Measurements from ENCODE around the gene RARRES1. TPM values are rescaled to one million over a fixed set of nuclear protein-coding genes. Genes with fewer than 3 reads are reported as not detected.

RARRES1 gene
- total and polyA plus RNA-seq, 2 experiments from 2014 or later = 0.10 to 0.82 TPM

- no peaks in the 10 kb centered on the region; the same call in 2 of the 3 replicates for H3K4me1 Mint-ChIP-seq
- peak overlapping the region; percentile 68 for H3K4me3 Mint-ChIP-seq
- H4K20me1 ChIP-seq (replicated peaks; ENCODE audit: insufficient read depth) = no peaks in the 10 kb centered on the region
- DNase-seq (ENCODE audit: low spot score) = peak; percentile 54
- H3K27ac Mint-ChIP-seq = no peak overlapping the region
- no peak overlapping the region for H3K27ac ChIP-seq (ENCODE audit: low read depth)
- peak; percentile 76 for ATAC-seq
- H3K36me3 ChIP-seq (ENCODE audit: insufficient read depth) = no peaks in the 10 kb centered on the region
- H3F3A ChIP-seq (replicated peaks; ENCODE audit: low read depth) = no peaks in the 10 kb centered on the region
- peaks cover 30% of the 10 kb centered on the region for H3K27me3 ChIP-seq (ENCODE audit: insufficient read depth)
- H3K9me2 ChIP-seq (ENCODE audit: insufficient read depth) = no peaks in the 10 kb centered on the region
- peaks cover 4% of the 10 kb centered on the region; the same call in 2 of the 3 replicates for H3K9me3 Mint-ChIP-seq
- peak; percentile 7 for TF ChIP-seq EZH2 (IDR thresholded peaks at IDR 0.05; ENCODE audit: low read depth, unreplicated experiment)
- TF ChIP-seq, protein P1, sequence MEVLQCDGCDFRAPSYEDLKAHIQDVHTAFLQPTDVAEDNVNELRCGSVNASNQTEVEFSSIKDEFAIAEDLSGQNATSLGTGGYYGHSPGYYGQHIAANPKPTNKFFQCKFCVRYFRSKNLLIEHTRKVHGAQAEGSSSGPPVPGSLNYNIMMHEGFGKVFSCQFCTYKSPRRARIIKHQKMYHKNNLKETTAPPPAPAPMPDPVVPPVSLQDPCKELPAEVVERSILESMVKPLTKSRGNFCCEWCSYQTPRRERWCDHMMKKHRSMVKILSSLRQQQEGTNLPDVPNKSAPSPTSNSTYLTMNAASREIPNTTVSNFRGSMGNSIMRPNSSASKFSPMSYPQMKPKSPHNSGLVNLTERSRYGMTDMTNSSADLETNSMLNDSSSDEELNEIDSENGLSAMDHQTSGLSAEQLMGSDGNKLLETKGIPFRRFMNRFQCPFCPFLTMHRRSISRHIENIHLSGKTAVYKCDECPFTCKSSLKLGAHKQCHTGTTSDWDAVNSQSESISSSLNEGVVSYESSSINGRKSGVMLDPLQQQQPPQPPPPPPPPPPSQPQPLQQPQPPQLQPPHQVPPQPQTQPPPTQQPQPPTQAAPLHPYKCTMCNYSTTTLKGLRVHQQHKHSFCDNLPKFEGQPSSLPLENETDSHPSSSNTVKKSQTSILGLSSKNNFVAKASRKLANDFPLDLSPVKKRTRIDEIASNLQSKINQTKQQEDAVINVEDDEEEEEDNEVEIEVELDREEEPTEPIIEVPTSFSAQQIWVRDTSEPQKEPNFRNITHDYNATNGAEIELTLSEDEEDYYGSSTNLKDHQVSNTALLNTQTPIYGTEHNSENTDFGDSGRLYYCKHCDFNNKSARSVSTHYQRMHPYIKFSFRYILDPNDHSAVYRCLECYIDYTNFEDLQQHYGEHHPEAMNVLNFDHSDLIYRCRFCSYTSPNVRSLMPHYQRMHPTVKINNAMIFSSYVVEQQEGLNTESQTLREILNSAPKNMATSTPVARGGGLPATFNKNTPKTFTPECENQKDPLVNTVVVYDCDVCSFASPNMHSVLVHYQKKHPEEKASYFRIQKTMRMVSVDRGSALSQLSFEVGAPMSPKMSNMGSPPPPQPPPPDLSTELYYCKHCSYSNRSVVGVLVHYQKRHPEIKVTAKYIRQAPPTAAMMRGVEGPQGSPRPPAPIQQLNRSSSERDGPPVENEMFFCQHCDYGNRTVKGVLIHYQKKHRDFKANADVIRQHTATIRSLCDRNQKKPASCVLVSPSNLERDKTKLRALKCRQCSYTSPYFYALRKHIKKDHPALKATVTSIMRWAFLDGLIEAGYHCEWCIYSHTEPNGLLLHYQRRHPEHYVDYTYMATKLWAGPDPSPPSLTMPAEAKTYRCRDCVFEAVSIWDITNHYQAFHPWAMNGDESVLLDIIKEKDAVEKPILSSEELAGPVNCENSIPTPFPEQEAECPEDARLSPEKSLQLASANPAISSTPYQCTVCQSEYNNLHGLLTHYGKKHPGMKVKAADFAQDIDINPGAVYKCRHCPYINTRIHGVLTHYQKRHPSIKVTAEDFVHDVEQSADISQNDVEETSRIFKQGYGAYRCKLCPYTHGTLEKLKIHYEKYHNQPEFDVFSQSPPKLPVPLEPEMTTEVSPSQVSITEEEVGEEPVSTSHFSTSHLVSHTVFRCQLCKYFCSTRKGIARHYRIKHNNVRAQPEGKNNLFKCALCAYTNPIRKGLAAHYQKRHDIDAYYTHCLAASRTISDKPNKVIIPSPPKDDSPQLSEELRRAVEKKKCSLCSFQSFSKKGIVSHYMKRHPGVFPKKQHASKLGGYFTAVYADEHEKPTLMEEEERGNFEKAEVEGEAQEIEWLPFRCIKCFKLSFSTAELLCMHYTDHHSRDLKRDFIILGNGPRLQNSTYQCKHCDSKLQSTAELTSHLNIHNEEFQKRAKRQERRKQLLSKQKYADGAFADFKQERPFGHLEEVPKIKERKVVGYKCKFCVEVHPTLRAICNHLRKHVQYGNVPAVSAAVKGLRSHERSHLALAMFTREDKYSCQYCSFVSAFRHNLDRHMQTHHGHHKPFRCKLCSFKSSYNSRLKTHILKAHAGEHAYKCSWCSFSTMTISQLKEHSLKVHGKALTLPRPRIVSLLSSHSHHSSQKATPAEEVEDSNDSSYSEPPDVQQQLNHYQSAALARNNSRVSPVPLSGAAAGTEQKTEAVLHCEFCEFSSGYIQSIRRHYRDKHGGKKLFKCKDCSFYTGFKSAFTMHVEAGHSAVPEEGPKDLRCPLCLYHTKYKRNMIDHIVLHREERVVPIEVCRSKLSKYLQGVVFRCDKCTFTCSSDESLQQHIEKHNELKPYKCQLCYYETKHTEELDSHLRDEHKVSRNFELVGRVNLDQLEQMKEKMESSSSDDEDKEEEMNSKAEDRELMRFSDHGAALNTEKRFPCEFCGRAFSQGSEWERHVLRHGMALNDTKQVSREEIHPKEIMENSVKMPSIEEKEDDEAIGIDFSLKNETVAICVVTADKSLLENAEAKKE (CRISPR knock-in tag; IDR thresholded peaks at IDR 0.05) = no peak
- H3K79me2 ChIP-seq (replicated peaks; ENCODE audit: insufficient read depth) = no peaks in the 10 kb centered on the region
- peaks cover 16% of the 10 kb centered on the region for H3K27me3 Mint-ChIP-seq (ENCODE audit: insufficient read depth, low read depth, poor library complexity)
- H3K4me1 ChIP-seq (ENCODE audit: insufficient read depth) = peaks cover 7% of the 10 kb centered on the region; the same call in 1 of the 2 replicates
- H3K36me3 Mint-ChIP-seq (ENCODE audit: low read depth) = peaks cover 5% of the 10 kb centered on the region; the same call in 1 of the 3 replicates
- H3K4me3 ChIP-seq = peak overlapping the region; percentile 81
- H3K4me2 ChIP-seq = peak overlapping the region; percentile 97
- peak overlapping the region; percentile 99 for H2AFZ ChIP-seq
Measured at GRCh38 chr3:158732856-158733200, 571 bp upstream of the RARRES1 start.

DNA sequence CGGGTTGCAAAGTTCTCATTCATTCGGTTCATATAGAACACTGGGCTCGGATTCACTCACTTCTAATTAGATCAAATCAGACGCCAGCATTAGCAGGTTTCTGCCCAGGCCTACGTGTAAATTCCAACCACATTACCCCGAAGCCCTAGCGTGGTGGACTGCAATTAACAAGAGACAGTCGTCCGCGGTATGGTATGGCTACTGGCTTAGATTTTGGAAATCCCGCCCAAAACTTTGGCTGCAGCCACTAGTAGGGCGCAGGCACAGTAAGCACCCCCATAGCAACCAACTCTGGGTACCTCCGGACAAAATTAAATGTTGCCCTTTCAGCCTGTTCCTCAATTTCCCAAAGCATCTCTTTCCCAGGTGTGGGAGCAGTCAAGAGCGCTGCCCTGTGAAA is 771 bp downstream of the RARRES1 start:
- no peaks in the 10 kb centered on the region for H3K9me2 ChIP-seq (ENCODE audit: insufficient read depth)
- Mint-ChIP-seq H3K4me1 (peaks cover 2% of the 10 kb centered on the region; the same call in 2 of the 3 replicates), H3K36me3 (ENCODE audit: low read depth) (peaks cover 5% of the 10 kb centered on the region; the same call in 1 of the 3 replicates), H3K9me3 (peaks cover 4% of the 10 kb centered on the region; the same call in 2 of the 3 replicates), H3K4me3 (peak overlapping the region; percentile 74), H3K27me3 (ENCODE audit: insufficient read depth, low read depth, poor library complexity) (peaks cover 16% of the 10 kb centered on the region), H3K27ac (no peak overlapping the region)
- no peak overlapping the region for H3K27ac ChIP-seq (ENCODE audit: low read depth)
- peaks cover 30% of the 10 kb centered on the region for H3K27me3 ChIP-seq (ENCODE audit: insufficient read depth)
- H3K4me3 ChIP-seq = peak overlapping the region; percentile 81
- TF ChIP-seq, protein P2, sequence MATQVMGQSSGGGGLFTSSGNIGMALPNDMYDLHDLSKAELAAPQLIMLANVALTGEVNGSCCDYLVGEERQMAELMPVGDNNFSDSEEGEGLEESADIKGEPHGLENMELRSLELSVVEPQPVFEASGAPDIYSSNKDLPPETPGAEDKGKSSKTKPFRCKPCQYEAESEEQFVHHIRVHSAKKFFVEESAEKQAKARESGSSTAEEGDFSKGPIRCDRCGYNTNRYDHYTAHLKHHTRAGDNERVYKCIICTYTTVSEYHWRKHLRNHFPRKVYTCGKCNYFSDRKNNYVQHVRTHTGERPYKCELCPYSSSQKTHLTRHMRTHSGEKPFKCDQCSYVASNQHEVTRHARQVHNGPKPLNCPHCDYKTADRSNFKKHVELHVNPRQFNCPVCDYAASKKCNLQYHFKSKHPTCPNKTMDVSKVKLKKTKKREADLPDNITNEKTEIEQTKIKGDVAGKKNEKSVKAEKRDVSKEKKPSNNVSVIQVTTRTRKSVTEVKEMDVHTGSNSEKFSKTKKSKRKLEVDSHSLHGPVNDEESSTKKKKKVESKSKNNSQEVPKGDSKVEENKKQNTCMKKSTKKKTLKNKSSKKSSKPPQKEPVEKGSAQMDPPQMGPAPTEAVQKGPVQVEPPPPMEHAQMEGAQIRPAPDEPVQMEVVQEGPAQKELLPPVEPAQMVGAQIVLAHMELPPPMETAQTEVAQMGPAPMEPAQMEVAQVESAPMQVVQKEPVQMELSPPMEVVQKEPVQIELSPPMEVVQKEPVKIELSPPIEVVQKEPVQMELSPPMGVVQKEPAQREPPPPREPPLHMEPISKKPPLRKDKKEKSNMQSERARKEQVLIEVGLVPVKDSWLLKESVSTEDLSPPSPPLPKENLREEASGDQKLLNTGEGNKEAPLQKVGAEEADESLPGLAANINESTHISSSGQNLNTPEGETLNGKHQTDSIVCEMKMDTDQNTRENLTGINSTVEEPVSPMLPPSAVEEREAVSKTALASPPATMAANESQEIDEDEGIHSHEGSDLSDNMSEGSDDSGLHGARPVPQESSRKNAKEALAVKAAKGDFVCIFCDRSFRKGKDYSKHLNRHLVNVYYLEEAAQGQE (IDR thresholded peaks at IDR 0.05; ENCODE audit: unreplicated experiment) = no peak
- TF ChIP-seq POLR2AphosphoS5 (IDR thresholded peaks at IDR 0.05; ENCODE audit: low read depth) (no peak), EZH2 (IDR thresholded peaks at IDR 0.05; ENCODE audit: low read depth, unreplicated experiment) (no peak), ZNF114 (CRISPR knock-in tag; IDR thresholded peaks at IDR 0.05) (no peak), JUNB (IDR thresholded peaks at IDR 0.05; ENCODE audit: unreplicated experiment) (no peak), EZH2phosphoT487 (IDR thresholded peaks at IDR 0.05; ENCODE audit: unreplicated experiment) (no peak), NANOG (IDR thresholded peaks at IDR 0.05; ENCODE audit: borderline replicate concordance) (no peak), ZNF331 (CRISPR knock-in tag; IDR thresholded peaks at IDR 0.05; ENCODE audit: low read depth) (no peak)
- TF ChIP-seq, protein P3, sequence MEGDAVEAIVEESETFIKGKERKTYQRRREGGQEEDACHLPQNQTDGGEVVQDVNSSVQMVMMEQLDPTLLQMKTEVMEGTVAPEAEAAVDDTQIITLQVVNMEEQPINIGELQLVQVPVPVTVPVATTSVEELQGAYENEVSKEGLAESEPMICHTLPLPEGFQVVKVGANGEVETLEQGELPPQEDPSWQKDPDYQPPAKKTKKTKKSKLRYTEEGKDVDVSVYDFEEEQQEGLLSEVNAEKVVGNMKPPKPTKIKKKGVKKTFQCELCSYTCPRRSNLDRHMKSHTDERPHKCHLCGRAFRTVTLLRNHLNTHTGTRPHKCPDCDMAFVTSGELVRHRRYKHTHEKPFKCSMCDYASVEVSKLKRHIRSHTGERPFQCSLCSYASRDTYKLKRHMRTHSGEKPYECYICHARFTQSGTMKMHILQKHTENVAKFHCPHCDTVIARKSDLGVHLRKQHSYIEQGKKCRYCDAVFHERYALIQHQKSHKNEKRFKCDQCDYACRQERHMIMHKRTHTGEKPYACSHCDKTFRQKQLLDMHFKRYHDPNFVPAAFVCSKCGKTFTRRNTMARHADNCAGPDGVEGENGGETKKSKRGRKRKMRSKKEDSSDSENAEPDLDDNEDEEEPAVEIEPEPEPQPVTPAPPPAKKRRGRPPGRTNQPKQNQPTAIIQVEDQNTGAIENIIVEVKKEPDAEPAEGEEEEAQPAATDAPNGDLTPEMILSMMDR (conservative IDR thresholded peaks at IDR 0.05; ENCODE audit: low read depth in 2 of 2) = no peak
- DNase-seq (ENCODE audit: low spot score) = peak; percentile 64
- peak overlapping the region; percentile 97 for H3K4me2 ChIP-seq
- no peaks in the 10 kb centered on the region for H4K20me1 ChIP-seq (replicated peaks; ENCODE audit: insufficient read depth)
- no peaks in the 10 kb centered on the region for H3K79me2 ChIP-seq (replicated peaks; ENCODE audit: insufficient read depth)
- no peaks in the 10 kb centered on the region for H3K36me3 ChIP-seq (ENCODE audit: insufficient read depth)
- ATAC-seq = peak; percentile 24
- H3F3A ChIP-seq (replicated peaks; ENCODE audit: low read depth) = no peaks in the 10 kb centered on the region
- peaks cover 7% of the 10 kb centered on the region; the same call in 1 of the 2 replicates for H3K4me1 ChIP-seq (ENCODE audit: insufficient read depth)
- H2AFZ ChIP-seq = peak overlapping the region; percentile 99

Measured in GM23338 (cell line).